Measurements from ENCODE around the gene MED9.

- no peak for TF ChIP-seq POLR2AphosphoS5 (IDR thresholded peaks at IDR 0.05; ENCODE audit: borderline replicate concordance, low read depth, low read length)
- TF ChIP-seq EZH2 (IDR thresholded peaks at IDR 0.05) = no peak
These were observed 36.1 kb downstream of the MED9 start for GRCh38 chr17:17512866-17513265.

Measured in SK-N-MC (cell line).